Measurements from ENCODE around the gene FUT6. TPM values are rescaled to one million over a fixed set of nuclear protein-coding genes. Genes with fewer than 3 reads are reported as not detected.
A peak's percentile ranks its signal among the peaks of the same experiment; 100 is the strongest.

Gene FUT6
- total RNA-seq, 1 experiment from 2014 or later = not detected

DNA sequence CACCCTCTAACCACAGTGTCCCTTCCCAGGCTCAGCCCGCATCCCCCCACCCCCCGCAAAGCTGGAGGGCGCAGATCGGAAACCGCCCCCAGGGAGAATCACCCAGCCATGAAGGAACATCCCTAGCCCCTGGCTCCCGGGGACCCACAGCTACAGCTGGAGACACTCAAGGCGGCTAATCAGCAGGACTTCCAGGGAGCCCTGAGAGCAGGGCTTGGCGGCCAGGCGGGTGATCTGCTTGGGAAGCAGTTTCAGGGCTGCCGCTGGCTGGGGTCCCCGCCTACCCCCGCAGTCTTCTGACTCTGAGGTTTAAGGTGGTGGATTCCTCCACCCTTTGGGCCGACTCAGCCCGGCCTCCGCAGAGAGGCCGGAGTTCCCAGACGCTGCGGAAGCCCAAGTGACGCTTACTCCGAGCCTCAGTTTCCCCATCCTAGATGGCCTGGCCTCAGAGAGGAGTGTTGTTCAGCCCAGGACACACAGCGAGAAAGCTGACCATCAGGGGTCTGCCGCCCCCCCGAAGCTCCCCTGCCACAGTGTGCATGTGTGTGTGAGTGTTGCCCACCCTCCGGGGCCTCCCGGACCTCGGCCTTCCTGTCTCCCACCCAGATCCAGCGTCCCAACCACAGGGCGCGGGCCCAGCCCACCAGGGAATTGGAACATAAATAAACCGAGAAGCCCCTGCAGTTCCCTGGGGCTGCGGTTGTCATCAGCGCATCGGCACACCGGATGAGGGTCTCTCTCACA, 9.8 kb downstream of the FUT6 start:
- in situ Hi-C loops (cut with HindIII; ENCODE audit: low sequenced_read_pairs) = no loop called here
- DNase-seq (ENCODE audit: low spot score) = no peak

- in situ Hi-C loops (cut with HindIII; ENCODE audit: low sequenced_read_pairs) = no loop called here
- DNase-seq (ENCODE audit: low spot score) = no peak
These were observed 10.6 kb downstream of the FUT6 start for GRCh38 chr19:5828661-5829566.

- in situ Hi-C loops (cut with HindIII; ENCODE audit: low sequenced_read_pairs) = no loop called here
These were observed 11.4 kb downstream of the FUT6 start for GRCh38 chr19:5827891-5828660.

DNA sequence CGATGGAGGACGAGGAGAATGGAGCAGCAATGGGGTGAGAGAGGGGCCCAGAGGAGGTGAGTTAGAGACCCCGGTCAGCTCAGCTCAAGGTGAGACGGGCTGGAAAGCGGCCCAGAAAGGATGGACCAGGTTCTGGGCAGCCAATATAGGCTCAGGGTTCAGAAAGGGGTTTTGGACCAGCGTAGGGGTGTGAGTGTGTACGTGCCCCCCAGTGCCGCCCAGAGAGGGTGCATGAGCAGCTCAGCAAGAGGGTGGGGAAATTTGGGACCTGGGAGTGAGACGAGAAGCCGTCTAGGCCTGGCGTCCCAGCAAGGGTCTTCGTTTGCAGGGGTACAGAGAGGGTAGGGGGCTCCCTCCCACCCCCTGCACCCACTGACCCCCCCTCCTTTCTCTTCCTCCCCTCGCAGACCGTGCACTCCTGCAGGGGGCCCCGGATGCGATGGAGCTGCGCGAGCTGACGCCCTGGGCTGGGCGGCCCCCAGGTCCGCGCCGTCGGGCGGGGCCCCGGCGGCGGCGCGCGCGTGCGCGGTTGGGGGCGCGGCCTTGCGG, 12.1 kb downstream of the FUT6 start:
- in situ Hi-C loops (cut with HindIII; ENCODE audit: low sequenced_read_pairs) = no loop called here
- no peak for DNase-seq (ENCODE audit: low spot score)

More at GRCh38 chr19:5827891-5828660, 11.4 kb downstream of the FUT6 start:
- DNase-seq (ENCODE audit: low spot score) = peak; percentile 33

- no peak for DNase-seq (ENCODE audit: low spot score)
- in situ Hi-C loops (cut with HindIII; ENCODE audit: low sequenced_read_pairs) = no loop called here
These were observed 12.8 kb downstream of the FUT6 start for GRCh38 chr19:5826531-5827341.

- in situ Hi-C loops (cut with HindIII; ENCODE audit: low sequenced_read_pairs) = no loop called here
These were observed 14.3 kb downstream of the FUT6 start for GRCh38 chr19:5825178-5825577.

DNA sequence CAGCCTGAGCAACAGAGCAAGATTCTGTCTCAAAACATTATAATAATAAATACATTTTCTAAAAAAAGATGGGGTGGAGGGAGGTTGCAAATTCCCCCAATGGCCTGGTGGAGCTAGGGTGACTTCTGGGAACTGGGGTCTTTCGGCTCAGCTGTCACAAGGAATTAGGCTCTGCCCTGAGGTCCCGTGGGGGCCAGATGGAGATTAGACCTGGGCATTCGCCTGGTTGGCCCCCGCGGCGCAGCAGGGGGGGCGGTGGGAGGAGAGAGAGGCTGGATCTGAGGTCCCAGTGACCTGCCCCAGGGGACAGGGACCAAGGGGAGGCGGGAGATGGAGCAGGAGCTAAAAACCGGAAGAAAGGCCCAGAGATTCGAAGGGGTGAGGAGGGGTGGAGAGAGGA, 14.8 kb downstream of the FUT6 start:
- no peak for DNase-seq (ENCODE audit: low spot score)
- in situ Hi-C loops (cut with HindIII; ENCODE audit: low sequenced_read_pairs) = no loop called here

More at GRCh38 chr19:5825178-5825577, 14.3 kb downstream of the FUT6 start:
- no peak for DNase-seq (ENCODE audit: low spot score)

- in situ Hi-C loops (cut with HindIII; ENCODE audit: low sequenced_read_pairs) = no loop called here
- peak; percentile 12 for DNase-seq (ENCODE audit: low spot score)
These were observed 15.8 kb downstream of the FUT6 start for GRCh38 chr19:5823579-5824281.

- DNase-seq (ENCODE audit: low spot score) = no peak
- in situ Hi-C loops (cut with HindIII; ENCODE audit: low sequenced_read_pairs) = no loop called here
These were observed 17.2 kb downstream of the FUT6 start for GRCh38 chr19:5822181-5822844.

- DNase-seq (ENCODE audit: low spot score) = no peak
- in situ Hi-C loops (cut with HindIII; ENCODE audit: low sequenced_read_pairs) = no loop called here
These were observed 17.9 kb downstream of the FUT6 start for GRCh38 chr19:5821521-5822180.

DNA sequence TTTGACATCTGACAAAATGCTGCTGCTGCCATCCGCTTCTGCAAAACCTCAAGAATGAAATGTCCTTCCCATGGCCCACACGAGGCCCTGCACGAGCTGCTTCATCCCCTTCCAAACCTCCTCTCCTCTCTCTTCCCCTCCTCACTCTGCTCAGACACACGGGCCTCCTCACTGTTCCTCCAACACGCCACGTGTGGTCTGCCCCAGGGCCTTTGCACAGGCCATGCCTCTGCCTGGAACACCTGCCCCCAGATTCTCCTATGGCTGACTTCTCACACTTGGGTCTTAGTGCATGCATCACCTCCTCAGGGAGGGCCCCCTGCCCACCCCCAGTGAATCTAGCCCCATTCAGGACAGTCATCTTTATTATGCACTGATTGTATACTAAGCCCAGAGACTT, 18.7 kb downstream of the FUT6 start:
- in situ Hi-C loops (cut with HindIII; ENCODE audit: low sequenced_read_pairs) = no loop called here

GRCh38 chr19:5818594-5818993, 20.9 kb downstream of the FUT6 start:
- in situ Hi-C loops (cut with HindIII; ENCODE audit: low sequenced_read_pairs) = no loop called here
- no peak for DNase-seq (ENCODE audit: low spot score)

More for the DNA sequence above, 18.7 kb downstream of the FUT6 start:
- no peak for DNase-seq (ENCODE audit: low spot score)

- no peak for DNase-seq (ENCODE audit: low spot score)
- in situ Hi-C loops (cut with HindIII; ENCODE audit: low sequenced_read_pairs) = no loop called here
These were observed 22.3 kb downstream of the FUT6 start for GRCh38 chr19:5817218-5817617.

DNA sequence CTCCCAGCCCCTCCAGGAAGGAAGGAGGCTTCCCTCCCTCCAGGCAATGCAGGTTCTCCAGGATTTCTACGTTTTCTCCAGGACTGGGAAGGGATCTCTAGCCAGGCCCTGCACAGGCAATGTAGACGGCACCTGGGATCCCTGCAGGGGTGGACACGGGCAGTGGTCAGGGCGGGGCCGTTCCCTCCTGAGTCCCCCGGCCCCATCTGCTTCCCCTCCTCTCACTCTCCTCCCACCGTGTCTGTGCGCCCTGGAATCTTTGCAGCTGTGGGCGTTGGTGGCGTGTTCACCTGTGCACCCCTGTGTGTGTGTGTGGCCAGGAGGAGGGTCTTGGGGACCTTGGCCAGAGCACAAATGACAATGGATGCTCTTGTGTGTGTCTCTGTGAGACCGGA, 24.7 kb downstream of the FUT6 start:
- no peak for DNase-seq (ENCODE audit: low spot score)
- in situ Hi-C loops (cut with HindIII; ENCODE audit: low sequenced_read_pairs) = no loop called here

- in situ Hi-C loops (cut with HindIII; ENCODE audit: low sequenced_read_pairs) = no loop called here
- no peak for DNase-seq (ENCODE audit: low spot score)
These were observed 25.2 kb downstream of the FUT6 start for GRCh38 chr19:5814123-5814851.

- DNase-seq (ENCODE audit: low spot score) = no peak
- in situ Hi-C loops (cut with HindIII; ENCODE audit: low sequenced_read_pairs) = no loop called here
These were observed 28.4 kb downstream of the FUT6 start for GRCh38 chr19:5811117-5811516.
